ENCODE measurements around the gene STAU1. TPM values are rescaled to one million over a fixed set of nuclear protein-coding genes. Genes with fewer than 3 reads are reported as not detected.
A peak's percentile ranks its signal among the peaks of the same experiment; 100 is the strongest.

STAU1 gene
- total and polyA plus RNA-seq, 2 of the 13 experiments (the other 11 are each of a cell fraction or from before 2014, with no cell fraction given): 119 to 133 TPM

DNA sequence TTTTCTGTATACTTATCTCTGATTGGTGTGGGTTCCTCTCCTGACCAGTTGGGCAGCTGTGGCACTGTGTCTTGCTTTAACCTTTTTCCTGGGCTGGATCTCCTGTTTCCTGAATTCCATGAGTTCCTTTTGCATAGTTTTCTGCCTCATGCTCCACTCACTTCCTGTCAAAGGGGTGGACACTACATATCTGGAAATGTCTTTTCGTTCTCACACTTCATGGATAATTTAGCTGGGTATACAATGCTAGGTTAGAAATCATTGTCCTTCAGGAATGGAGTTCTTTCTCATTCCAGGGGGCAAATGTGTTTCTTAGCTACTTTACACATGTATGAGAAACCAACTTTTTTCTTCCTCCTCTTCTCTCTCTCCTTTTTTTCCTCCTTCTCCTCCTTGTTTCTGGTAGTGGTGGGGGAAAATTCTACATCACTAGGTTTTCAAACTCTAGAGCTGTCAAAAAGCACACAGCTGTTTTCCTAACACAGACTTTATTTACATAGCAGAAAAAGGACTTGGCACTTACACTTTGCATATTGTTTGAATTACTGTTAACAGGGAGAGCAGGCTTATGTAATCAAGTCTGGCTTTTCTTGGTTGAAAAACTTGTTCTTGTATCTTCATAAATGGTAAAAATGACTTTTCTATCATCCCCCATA is 22.1 kb upstream of the STAU1 start (continued):
- TF ChIP-seq, protein P1, sequence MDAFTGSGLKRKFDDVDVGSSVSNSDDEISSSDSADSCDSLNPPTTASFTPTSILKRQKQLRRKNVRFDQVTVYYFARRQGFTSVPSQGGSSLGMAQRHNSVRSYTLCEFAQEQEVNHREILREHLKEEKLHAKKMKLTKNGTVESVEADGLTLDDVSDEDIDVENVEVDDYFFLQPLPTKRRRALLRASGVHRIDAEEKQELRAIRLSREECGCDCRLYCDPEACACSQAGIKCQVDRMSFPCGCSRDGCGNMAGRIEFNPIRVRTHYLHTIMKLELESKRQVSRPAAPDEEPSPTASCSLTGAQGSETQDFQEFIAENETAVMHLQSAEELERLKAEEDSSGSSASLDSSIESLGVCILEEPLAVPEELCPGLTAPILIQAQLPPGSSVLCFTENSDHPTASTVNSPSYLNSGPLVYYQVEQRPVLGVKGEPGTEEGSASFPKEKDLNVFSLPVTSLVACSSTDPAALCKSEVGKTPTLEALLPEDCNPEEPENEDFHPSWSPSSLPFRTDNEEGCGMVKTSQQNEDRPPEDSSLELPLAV (CRISPR knock-in tag; conservative IDR thresholded peaks at IDR 0.05; ENCODE audit: low read depth): no peak
- TF ChIP-seq SIN3A (IDR thresholded peaks at IDR 0.05; ENCODE audit: borderline replicate concordance, low read depth, low read length): peak; percentile 42; the same call in 1 of the 2 replicates
- TF ChIP-seq, protein P2, sequence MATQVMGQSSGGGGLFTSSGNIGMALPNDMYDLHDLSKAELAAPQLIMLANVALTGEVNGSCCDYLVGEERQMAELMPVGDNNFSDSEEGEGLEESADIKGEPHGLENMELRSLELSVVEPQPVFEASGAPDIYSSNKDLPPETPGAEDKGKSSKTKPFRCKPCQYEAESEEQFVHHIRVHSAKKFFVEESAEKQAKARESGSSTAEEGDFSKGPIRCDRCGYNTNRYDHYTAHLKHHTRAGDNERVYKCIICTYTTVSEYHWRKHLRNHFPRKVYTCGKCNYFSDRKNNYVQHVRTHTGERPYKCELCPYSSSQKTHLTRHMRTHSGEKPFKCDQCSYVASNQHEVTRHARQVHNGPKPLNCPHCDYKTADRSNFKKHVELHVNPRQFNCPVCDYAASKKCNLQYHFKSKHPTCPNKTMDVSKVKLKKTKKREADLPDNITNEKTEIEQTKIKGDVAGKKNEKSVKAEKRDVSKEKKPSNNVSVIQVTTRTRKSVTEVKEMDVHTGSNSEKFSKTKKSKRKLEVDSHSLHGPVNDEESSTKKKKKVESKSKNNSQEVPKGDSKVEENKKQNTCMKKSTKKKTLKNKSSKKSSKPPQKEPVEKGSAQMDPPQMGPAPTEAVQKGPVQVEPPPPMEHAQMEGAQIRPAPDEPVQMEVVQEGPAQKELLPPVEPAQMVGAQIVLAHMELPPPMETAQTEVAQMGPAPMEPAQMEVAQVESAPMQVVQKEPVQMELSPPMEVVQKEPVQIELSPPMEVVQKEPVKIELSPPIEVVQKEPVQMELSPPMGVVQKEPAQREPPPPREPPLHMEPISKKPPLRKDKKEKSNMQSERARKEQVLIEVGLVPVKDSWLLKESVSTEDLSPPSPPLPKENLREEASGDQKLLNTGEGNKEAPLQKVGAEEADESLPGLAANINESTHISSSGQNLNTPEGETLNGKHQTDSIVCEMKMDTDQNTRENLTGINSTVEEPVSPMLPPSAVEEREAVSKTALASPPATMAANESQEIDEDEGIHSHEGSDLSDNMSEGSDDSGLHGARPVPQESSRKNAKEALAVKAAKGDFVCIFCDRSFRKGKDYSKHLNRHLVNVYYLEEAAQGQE (IDR thresholded peaks at IDR 0.05; ENCODE audit: borderline replicate concordance in 1 of 2, low read depth in 1 of 2, low read length in 2 of 2): no peak
- no peak for TF ChIP-seq HIVEP1 (CRISPR knock-in tag; IDR thresholded peaks at IDR 0.05)
- TF ChIP-seq HDAC2 (CRISPR knock-in tag; IDR thresholded peaks at IDR 0.05): 0 out of 2 replicates have a peak, but pooled peaks have one; percentile 17
- TF ChIP-seq FOXA1 (IDR thresholded peaks at IDR 0.05): no peak
- TF ChIP-seq FOXA1 (CRISPR knock-in tag; IDR thresholded peaks at IDR 0.05): peak; percentile 50; the same call in 1 of the 2 replicates
- 0 out of 2 replicates have a peak, but pooled peaks have one; percentile 20 for TF ChIP-seq ZNF792 (CRISPR knock-in tag; IDR thresholded peaks at IDR 0.05)
